HTR-8/SVneo (cell line): ENCODE results near the gene DOK6.
"Not testable (repeated sequence)": the region's sequence is repeated elsewhere in the genome, so short reads cannot be mapped to it uniquely, and the experiment has no call there.

Experiments used
- DNase-seq: peaks from one replicate; pipeline ENCODE4 v3.0.0; 2011; ENCODE audit warnings: low spot score, mixed read lengths; ENCODE audit not compliant: insufficient read length
- FAIRE-seq: peaks from 2 replicates; lab custom pipeline; 2011; peaks lifted over from hg19 to GRCh38; lab: Jason Lieb, UNC

The DOK6 gene

DNA sequence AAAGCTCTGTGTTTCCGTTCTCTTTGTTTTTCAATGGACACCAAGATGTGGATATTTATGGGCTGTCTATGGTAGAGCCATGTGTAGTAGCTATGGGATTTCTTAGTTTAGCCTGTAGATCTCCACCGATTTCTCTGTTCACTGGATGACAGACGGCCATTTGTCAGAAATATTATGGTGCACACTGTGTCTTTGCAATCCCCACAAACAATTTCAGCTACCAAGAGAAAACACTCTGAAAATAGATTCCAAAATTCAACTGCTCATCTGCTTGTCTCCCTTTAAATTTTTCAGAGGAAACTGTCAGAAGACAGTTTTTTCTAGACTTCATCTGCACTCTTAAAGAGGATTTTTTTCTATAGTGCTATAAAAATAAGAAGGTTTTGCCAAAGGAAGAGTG lies 380.2 kb downstream of the DOK6 start:
- FAIRE-seq (no peak), DNase-seq (no peak)

DNA sequence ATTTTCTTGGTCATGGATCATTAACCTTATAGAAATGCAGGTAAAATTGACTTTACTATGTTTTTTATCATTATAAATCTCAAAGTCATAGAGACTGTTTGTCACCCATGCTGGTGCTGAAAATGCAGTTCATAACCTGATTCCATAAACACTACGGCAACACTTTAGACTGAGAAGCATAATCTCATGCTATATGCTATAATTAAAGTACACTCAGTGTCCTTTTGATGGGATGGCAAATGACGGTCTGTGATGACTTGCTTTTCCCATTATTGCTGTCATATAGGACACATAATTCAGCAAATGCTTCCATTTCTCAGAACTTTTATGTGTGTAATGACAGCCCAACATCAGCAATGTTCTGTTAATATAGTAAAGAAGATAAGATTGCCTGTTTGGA lies 384.1 kb downstream of the DOK6 start:
- DNase-seq, result no peak
- no peak for FAIRE-seq

DNA sequence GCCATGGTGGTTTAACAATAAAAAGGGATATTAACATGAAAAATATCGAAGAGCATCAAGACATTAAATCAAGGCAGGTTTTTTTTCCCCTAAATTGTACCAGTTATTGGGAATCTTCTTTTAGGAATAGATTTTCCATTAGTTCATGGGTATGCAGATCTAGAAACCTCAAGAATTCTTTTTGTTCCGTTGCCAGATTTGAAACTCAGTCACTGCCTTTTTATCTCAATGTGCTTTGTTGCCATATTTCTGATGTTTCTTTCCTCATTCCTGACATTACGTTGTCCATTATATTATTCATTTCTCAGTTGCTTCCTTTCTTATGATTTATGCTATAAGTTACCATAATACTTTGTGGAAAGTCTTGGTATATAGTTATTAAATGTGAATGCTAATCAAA lies 384.8 kb downstream of the DOK6 start:
- no peak for DNase-seq
- FAIRE-seq, result no peak

DNA sequence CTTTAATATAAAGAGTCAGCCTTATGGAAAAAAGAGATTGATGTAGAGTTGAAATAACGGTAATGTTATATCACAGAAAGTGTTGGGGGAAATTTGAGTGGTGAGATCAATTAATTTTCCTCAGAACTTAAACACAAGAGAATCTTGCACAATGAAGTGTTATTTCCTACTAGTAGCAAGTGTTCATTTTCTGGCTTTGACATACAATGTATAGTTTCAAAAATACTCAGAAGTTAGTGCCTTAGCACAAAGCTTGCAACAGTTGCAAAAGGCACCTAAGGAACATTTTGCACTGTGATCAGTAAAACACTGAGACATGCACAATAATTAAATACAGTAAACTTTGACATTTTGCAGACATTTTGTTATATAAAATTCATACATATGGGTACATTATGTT lies 385.7 kb downstream of the DOK6 start:
- DNase-seq, result no peak
- no peak for FAIRE-seq

DNA sequence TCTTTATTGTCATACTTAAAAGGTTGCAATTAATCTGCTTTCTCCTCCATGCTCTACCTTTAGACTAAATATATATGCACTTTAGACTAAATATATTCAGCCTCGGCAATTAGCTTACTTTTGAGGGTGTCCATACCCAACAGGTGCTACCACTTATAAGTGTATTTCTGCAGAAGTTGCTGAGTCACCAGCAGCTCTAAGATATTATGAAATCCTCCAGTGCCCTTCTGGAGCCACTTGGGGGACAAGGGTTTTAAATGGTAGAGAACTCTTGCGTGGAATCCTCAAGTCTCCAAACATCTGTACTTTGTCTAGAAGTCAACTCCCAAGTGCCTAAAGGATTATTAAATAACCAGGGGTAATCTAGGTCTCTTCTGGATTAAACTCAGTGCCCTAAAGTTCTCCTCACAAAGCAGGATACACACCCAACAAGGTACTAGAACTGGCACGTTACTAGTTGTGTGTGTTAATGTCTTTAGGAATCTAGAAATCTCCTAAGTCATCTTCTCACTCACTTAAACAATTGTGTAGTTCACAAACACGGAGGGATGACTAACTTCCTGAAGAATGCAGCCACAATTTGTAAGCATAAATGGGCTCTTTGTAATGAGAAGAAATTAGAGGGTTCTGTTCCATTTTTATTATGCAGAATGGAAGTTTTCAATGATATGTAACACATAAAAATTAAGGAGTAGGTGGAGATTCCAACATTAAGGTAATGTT lies 387.3 kb downstream of the DOK6 start:
- DNase-seq, result no peak
- no peak for FAIRE-seq

DNA sequence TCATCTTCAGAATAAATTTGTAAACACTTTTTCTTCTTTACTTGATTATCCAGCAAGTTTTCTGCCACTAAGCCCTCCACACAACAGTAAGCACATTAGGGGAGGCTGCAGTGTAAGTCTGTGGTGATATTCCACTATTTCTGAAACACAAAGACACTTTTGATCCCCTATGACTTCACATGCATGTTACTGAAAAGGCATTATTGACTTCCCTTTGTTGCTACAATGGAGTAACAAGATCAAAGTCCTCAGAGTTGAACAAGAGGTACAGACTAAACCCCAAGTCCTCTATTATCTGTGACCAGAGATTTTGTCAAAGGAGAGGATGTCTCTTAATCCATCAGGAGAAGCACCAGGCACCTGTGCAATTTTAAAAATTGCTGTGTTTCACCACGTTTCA lies 389.1 kb downstream of the DOK6 start:
- FAIRE-seq (no peak), DNase-seq (no peak)

DNA sequence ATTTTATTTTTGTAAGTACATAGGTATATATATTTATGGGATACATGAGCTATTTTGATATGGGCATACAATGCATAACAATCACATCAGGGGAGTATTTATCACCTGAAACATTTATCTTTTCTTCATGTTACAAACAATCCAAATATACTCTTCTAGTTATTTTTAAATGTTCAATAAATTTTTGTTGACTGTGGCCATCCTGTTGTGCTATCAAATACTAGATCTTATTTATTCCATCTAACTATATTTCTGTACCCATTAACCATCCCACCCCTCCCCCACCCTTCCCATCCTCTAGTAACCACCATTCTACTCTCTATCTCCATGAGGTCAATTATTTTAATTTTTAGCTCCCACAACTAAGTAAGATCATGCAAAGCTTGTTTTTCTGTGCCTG lies 390.0 kb downstream of the DOK6 start:
- DNase-seq (no peak), FAIRE-seq (no peak)

DNA sequence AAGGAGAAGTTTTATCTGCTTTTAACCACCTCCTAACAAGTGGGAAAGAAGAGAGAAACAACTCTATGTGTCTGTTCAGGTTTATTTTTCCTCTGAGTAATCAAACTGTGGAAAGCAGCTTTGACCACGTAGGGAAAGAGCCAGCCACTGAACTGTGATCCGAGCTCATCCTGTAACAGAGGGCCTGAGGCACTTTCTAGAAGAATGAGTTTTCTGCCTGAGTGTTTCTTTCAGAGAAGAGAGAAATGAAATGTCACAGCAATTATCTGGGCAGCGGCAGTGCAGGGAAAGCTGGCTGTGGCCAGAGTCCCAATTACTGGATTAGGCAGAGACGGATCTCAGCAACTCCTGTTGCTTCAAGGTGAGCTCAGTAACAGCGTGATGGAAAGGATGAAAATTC lies 395.1 kb downstream of the DOK6 start:
- FAIRE-seq, result no peak
- DNase-seq, result no peak

DNA sequence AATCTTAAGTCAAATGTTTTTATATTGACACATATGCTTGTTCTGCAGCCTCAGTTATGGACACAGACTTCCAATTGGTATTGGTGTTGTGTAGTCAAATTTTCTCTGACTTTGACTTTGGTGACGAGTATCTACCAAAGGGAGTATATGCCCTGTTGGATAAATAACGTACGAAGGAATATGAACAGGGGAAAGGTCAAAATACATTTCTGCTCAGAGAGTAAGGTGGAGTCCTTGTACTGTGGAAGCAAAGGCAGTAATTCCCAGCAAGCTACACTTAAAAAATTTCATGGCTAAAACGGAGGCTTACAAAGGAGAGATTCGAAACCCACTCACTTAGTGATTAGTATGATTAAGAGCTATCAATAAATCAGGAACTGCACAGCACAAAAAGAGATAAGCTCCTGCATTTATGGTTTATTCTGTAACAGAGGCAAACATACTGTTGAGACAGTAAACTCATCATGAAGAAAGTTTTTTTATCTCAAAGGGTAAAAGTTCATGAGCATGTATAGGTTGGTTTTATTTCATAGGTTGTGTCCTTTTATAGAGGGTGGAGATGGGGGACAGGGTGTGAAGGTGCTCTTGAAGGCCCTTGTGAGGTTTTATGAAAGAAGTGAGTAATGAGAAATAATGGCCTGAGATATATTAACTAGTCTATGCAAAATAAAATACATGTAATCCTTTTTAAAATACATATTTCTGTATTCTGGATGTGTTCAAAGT lies 404.3 kb downstream of the DOK6 start:
- no peak for FAIRE-seq
- no peak for DNase-seq

DNA sequence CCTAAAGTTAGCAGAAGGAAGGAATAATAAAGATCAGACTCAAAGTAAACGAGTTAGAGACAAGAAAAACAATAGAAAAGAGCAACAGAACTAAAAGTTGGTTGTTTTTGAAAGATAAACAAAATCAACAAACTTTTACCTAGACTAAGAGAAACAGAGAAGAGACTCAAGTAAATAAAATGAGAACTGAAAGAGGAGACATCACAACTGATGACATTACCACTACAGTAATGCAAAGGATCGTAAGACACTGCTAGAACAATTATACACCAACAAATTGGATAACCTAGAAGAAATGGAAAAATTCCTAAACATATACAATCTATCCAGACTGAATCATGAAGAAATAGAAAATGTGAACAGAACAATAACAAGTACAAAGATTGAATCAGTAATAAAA lies 407.7 kb downstream of the DOK6 start:
- DNase-seq (no peak), FAIRE-seq (no peak)

DNA sequence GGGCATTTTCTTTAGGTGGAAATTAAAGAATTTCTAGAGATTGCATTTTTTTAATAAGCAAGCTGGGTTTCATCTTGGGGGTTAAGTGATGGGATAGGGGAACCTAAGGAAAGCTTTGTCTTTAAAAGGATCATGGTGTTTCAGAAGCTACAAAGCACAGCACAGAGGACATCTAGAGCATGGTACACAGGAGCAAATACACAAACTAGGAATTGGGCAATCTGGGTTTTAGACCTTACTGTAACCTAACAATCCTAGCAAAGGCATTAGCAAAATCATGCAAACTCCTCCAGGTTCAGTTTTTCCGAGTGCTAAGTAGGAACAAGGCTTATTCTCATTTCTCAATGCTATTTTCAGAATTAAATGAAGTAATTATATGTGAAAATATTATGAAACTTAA lies 412.9 kb downstream of the DOK6 start:
- FAIRE-seq (no peak), DNase-seq (no peak)

DNA sequence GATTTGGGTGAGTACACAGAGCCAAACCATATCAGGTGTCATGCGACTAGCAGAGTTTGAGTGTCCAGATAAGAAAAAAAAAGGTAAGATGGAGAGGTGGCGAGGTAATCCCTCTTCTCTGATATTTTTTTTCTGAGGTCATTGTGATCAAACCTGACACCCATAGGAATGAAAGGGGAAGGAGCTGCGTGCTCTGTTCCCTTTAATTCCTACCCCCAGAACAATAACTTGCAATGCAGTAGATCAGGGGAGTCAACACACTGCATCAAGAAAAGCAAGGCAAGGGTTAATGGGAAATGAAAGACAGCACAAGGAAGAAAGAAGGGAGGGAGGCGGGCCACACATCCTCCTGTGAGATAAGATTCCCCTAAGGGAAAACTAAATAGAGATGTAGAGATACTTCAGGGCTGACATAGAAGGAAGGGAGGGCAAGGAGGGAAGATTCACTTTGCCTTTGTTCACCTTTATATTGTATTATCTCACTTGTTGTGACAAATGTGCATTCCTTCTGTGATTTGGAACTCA lies 414.2 kb downstream of the DOK6 start:
- DNase-seq, result no peak
- no peak for FAIRE-seq

DNA sequence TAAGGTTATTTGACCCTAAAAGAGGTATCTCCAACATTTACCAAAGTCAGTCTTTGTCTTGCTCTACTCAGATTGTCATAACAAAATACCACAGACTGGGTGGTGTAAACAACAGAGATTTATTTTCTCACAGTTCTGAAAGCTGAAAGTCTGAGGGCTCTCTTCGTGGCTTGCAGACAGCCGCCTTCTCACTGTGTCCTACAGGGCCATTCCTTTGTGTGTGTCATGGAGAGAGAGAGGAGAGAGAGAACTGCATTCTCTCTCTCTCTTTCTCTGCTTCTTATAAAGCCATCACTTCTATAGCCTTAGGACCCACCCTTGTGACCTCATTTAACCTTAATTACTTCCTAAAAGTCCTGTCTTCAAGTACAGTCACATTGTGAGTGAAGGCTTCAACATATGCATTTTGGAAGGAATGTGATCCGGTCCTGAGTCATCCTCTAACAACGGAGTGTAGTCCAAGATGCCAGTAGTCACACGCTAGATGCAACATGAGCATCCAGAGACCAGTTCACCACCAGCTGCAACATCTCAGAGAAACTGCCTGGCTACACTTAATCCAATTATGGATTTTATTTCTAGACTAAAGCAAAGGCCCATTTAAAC lies 416.8 kb downstream of the DOK6 start:
- no peak for DNase-seq
- FAIRE-seq, result no peak

DNA sequence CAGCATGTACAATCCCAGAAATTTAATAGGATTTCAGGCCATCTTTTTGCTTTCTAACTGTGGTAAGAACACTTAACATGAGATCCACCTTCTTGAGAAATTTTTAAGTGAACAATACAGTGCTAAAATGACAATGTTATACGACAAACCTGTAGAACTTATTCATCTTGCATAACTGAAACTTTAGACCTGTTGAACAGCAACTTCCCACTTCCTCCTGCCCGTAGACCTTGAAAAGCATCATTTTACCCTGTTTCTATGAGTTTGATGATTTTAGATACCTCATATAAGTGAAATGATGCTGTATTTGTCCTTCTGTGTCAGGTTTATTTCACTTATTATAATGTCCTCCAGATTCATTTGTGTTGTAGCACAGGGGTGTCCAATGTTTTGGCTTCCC lies 418.8 kb downstream of the DOK6 start:
- DNase-seq (no peak), FAIRE-seq (no peak)

DNA sequence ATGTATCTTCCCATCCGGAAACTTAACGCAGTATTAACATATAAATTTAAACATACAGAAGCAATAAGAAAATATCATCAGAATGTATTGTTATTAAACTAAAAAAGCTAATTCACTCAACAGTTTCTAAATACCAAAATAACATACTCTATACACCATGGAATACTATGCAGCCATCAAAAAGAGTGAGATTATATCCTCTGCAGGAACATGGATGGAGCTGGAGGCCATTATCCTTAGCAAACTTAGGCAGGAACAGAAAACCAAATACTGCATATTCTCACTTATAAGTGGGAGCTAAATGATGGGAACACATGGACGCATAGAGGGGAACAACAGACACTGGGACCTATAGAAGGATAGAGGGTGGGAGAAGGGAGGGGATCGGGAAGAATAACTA lies 419.9 kb downstream of the DOK6 start:
- DNase-seq, result no peak
- FAIRE-seq, result no peak

DNA sequence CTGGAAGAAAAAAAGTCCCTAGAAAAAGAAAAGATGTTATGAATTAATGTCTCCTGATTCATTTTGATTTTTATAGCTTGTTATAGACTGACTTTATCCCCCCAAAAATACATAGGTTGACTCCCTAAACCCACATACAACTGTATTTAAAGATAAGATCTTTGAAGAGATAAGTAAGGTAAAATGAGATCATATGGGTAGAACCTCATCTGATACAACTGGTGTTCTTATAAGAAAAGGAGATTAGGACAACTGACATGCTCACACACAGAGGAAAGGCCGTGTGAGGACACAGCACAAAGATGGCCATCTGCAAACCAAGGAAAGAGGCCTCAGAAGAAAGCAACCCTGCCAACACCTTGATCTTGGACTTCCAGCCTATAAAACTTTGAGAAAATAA lies 429.5 kb downstream of the DOK6 start:
- DNase-seq (no peak), FAIRE-seq (no peak)

DNA sequence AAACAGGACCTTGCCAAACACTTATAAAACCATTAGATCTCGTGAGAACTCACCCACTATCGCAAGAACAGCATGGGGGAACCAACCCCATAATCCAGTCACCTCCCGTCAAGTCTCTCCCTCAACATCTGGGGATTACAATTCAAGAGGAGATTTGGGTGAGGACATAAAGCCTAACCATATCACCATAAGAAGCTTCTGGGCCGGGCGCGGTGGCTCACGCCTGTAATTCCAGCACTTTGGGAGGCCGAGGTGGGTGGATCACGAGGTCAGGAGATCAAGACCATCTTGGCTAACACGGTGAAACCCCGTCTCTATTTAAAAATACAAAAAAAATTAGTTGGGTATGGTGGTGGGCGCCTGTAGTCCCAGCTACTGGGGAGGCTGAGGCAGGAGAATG lies 434.3 kb downstream of the DOK6 start:
- FAIRE-seq, DNase-seq: not testable (repeated sequence)

DNA sequence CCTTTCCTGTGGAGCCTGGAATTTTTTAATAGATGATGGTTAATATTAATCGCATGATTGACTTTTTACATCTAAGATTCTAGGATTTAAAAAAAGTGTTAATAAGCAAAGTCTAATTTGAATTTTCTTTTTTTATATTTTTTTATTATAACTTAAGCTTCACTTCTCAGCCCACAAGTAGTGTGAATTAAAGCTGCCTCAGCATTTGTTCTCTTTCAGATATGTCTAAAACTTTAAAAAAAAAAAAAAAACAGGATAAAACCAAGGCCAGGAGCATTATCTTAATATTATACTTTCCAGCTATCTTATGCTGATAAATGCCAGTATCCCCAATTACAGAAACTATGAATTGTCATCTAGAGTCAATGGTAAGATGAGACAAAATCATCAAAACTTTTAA lies 437.3 kb downstream of the DOK6 start:
- no peak for FAIRE-seq
- DNase-seq, result no peak

DNA sequence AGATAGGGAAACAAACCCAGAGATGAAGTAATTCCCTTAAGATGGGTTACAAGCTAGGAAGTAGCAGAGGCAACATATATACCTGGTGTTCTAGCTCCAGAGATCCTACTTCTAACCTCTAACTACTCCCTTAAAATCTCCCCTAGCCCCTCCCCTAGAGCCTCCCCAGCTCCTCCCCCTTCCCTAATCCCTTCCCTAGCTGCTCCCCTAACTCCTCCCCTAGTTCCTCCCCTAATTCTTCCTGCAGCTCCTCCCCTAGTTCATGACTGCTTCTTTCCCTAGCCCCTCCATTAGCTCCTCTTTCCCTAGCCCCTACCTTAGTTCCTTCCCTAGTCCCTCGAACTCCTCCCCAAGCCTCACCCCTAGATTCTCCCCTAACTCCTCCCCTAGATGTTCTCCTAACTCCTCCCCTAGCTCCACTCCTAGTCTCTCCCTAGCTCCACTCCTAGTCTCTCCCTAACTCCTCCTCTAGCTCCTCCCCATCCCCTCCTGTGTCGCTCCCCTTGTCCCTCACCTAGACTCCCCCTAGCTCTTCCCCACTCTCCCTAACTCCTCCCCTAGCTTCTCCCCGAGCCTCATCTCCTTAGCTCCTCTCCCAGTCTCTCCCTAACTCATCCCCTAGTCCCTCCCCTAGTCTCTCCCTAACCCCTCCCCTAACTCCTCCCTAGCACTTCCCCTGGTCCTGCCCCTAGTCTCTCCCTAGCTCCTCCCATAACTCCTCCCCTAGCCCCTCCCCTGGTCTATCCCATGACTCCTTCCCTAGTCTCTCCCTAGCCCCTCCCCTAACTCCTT lies 438.1 kb downstream of the DOK6 start:
- DNase-seq (no peak), FAIRE-seq (no peak)

DNA sequence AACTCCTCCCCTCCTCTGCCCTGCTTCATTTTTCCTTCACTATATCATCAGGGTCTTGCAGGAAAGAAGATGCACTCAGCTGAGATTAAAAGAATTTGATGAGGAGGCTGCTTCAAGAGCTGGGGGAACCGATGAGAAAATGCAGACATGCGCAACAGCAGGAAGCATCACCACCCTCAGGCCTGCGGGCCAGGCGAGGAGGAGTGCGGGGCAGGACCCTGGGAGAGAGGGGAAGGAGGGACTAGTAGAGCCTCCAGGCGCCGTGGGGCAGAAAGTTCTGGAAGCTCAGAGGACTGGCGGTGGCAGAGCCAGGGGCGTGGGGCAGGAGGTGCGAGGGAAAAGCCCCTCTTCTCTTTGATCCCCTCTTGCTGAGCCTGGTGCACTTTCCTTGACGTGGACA lies 438.8 kb downstream of the DOK6 start:
- FAIRE-seq, result no peak
- DNase-seq, result no peak

DNA sequence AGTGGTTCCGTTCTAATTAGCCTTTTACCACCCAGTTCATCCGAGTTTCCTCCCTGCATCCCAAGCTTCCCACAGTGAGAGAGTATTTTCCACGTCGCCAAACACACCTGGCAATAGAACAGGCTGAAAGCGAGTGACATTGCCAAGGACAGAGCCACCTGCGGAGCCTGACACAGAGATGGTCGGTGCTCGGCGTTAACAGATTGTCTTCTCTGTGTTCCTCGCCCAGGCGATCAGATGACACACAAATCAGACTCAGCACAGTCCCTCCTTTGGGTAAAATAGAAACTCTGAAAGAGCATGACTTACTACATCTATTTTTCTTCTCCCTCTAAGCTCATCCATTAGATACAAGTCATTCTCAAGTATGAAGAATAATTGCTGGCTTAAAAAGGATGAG lies 439.3 kb downstream of the DOK6 start:
- DNase-seq (no peak), FAIRE-seq (no peak)
